IPS-18a (cell line): ENCODE results near the gene TMUB1.

Source experiments
- H3K27ac ChIP-seq: one replicate; pipeline ENCODE4 v1.5.1; 2013; ENCODE audit warnings: low read length
- H3K27me3 ChIP-seq: one replicate; pipeline ENCODE4 v1.6.1; 2013; ENCODE audit warnings: mild to moderate bottlenecking, low read length; ENCODE audit not compliant: control insufficient read depth, insufficient read depth
- H3K36me3 ChIP-seq: one replicate; pipeline ENCODE4 v1.6.1; 2013; ENCODE audit warnings: low read depth, low read length; ENCODE audit not compliant: control insufficient read depth
- H3K4me1 ChIP-seq: one replicate; pipeline ENCODE4 v1.6.1; 2013; ENCODE audit warnings: low read depth, low read length; ENCODE audit not compliant: control insufficient read depth
- H3K4me3 ChIP-seq: one replicate; pipeline ENCODE4 v1.5.1; 2013; ENCODE audit warnings: low read length
- H3K9ac ChIP-seq: one replicate; pipeline ENCODE4 v1.6.1; 2013; ENCODE audit warnings: mild to moderate bottlenecking, low read length, moderate library complexity
- H3K9me3 ChIP-seq: one replicate; pipeline ENCODE4 v1.6.1; 2013; ENCODE audit warnings: low read depth, low read length; ENCODE audit not compliant: control insufficient read depth

Gene TMUB1

DNA sequence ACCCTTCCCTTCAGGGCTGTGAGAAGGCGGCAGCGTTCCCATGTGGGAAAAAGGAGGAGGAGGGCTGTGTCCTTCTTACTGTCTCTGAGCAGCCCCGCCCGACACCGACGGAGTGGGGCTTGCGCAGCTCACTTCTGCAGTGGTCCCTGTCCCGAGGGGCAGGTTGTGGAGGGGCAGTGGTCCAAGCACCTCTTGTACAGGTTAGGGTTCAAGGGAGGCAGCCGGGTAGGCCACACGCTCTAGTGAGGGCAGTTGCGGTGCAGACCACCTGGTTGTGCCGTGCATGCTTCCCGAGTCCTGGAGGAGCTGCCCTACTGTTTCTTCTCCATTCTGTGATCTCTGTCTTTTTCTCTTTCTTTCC is 35.7 kb upstream of the TMUB1 start:
- Histone ChIP-seq H3K9ac (no peak overlapping the region), H3K27me3 (peaks cover 18% of the 10 kb centered on the region), H3K4me3 (no peak overlapping the region), H3K9me3 (no peaks in the 10 kb centered on the region), H3K27ac (no peak overlapping the region), H3K36me3 (peaks cover 7% of the 10 kb centered on the region), H3K4me1 (peaks cover 2% of the 10 kb centered on the region)

DNA sequence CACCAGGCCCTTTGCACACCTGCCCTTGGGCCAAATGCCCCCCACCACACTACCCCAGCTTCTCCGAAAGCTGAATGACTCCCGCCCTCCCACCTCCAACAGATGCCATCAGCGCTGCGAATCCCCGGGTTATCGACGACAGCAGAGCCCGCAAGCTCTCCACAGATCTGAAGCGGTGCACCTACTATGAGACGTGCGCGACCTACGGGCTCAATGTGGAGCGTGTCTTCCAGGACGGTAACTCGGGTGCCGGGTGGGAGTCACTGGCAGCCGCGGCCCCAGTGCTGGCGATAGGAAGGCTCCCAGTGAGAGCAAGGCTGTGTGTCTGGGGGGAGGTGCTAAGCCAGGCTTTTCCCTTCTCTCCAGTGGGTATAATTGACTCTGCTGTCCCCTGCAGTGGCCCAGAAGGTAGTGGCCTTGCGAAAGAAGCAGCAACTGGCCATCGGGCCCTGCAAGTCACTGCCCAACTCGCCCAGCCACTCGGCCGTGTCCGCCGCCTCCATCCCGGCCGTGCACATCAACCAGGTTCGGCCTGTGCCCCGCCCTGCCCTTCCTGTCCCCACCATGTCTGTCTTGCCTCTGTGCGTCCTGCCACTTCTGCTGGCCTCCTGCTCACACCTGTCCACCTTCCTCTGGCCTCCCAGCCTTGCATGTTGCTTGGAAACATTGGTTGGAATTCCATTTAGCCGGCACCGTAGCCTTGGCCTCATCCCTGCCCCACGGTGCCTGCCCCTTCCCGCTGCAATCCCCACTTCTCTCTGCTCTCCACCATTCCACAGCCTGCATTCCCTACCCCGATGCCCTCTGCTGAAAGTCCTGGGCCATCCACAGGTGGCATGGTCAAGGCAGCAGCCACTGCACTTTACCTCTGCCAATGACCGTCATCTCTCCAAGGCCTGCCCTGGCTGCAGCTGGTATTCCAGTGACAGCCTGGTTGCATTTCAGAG is 35.1 kb upstream of the TMUB1 start:
- Histone ChIP-seq H3K27me3 (peaks cover 24% of the 10 kb centered on the region), H3K9me3 (no peaks in the 10 kb centered on the region), H3K27ac (no peak overlapping the region), H3K4me3 (no peak overlapping the region), H3K4me1 (peaks cover 9% of the 10 kb centered on the region), H3K36me3 (peaks cover 7% of the 10 kb centered on the region), H3K9ac (no peak overlapping the region)

DNA sequence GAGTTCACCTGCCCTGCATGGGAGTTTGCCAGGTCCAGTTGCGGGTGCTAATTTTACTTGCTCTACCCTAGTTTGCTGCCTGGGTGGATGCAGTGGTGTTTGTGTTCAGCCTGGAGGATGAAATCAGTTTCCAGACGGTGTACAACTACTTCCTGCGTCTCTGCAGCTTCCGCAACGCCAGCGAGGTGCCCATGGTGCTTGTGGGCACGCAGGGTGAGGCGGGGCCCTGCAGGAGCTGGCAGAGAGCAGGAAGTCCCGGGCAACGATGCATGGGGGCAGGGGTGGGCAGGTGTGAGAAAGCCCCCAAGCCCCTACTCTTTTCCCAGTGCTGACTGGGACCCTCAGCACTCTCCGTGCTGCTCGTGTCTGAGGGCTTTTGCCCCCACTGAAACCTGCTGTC is 34.3 kb upstream of the TMUB1 start:
- no peaks in the 10 kb centered on the region for H3K9me3 ChIP-seq
- H3K27me3 ChIP-seq: peaks cover 24% of the 10 kb centered on the region
- no peak overlapping the region for H3K27ac ChIP-seq
- no peak overlapping the region for H3K4me3 ChIP-seq
- peaks cover 11% of the 10 kb centered on the region for H3K4me1 ChIP-seq
- peaks cover 7% of the 10 kb centered on the region for H3K36me3 ChIP-seq
- no peak overlapping the region for H3K9ac ChIP-seq

DNA sequence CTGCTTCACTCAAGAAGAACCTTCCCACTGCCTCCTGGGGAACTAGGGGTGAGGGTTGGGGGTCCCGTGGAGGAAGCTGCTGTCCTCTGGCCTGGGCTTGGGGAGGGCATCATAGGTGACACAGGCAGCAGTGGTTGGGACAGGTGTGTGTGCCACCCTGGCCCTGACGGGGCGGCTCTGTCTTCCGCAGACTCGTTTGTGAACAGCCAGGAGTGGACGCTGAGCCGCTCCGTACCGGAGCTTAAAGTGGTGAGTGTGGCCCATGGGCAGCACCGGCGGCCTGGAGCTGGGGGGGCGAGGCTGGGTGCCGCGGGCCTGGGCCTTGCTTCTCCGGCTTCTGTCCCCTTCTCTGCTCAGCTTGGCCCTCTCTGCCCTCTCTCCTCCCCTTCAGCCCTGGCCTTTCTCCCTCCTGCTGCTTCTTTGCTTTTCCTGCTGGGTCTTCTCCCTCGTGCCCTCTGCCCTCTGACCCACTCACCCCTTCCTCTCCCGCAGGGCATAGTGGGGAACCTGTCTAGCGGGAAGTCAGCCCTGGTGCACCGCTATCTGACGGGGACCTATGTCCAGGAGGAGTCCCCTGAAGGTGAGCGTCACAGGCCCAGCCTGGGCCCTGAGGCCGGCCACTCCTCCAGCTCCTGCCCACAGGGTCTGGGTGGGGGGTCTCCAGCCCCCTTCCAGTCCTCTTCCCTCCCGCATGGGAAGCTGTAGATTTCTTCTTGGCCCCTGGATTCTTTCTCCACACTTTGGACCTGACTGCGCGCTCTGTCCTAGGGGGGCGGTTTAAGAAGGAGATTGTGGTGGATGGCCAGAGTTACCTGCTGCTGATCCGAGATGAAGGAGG is 33.5 kb upstream of the TMUB1 start:
- Histone ChIP-seq H3K4me1 (peaks cover 11% of the 10 kb centered on the region), H3K27me3 (peaks cover 24% of the 10 kb centered on the region), H3K36me3 (peaks cover 7% of the 10 kb centered on the region), H3K9ac (no peak overlapping the region), H3K4me3 (no peak overlapping the region), H3K27ac (no peak overlapping the region), H3K9me3 (no peaks in the 10 kb centered on the region)

DNA sequence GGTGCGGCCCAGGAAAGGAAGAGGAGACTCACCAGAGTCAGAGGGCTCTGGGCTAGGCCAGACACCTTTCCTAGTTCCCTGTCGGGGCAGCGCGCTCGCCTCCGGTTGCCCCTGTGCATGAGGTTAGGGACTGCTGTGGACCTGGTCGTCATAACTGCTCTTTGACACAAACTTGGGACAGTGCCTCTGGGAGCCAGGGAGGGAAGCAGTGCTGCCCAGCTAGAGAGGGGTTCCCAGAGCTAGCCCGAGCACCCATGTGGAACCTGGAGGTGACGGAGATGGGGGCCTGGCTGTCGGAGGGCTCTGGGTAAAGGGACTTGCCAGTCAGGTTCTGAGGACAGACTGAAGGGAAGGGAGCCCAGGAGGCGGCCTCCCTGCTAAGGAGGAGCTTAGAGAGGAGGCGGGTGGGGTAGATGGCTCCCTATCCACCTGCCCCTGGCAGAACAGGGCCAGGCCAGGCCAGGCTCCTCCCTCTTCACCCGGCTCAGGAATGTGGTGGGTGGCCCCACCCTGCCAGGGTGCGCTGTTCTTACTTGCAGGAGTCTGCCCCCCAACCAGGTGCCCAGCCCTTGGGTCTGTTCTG is 32.6 kb upstream of the TMUB1 start:
- Histone ChIP-seq H3K9ac (no peak overlapping the region), H3K27ac (no peak overlapping the region), H3K27me3 (peaks cover 24% of the 10 kb centered on the region), H3K9me3 (no peaks in the 10 kb centered on the region), H3K36me3 (peaks cover 7% of the 10 kb centered on the region), H3K4me3 (peak overlapping the region; percentile 42), H3K4me1 (peaks cover 11% of the 10 kb centered on the region)

DNA sequence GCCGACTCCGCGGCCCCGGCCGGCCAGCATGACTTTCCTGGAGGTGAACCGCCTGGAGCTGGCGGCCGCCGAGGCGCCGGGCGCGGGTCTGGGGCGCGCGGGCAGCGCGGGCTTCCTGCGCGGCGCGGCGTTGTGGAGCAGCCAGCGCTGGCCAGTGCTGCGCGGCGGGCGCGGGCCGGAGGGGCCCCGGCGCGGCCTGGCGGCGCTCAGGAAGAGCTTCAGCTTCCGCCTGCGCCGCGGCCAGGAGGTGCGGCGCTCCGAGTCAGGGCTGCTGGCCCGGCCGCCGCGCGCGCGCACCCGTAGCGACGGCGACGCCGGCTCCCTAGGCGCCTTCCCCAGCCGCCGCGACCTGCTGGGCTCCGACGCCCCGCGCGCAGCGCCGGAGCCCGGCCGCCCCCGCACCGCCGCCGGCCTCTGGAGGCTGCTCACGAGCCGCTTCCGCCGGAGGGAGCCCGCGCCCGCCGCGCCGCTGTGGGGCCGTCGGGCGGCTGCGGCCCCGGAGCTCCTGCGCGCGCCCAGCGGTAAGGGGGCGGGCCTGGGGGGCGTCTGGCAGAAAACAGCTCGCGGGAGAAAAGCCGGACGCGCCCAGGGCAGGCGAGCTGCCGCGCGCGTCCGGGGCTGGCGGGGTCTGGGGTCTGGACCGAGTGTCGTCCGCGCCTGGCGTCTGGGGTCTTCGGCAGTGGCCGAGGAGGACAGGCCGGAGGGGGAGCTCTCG is 32.0 kb upstream of the TMUB1 start:
- Histone ChIP-seq H3K4me1 (peaks cover 11% of the 10 kb centered on the region), H3K4me3 (peak overlapping the region; percentile 42), H3K27ac (no peak overlapping the region), H3K36me3 (peaks cover 3% of the 10 kb centered on the region), H3K27me3 (peaks cover 24% of the 10 kb centered on the region), H3K9me3 (no peaks in the 10 kb centered on the region), H3K9ac (no peak overlapping the region)

DNA sequence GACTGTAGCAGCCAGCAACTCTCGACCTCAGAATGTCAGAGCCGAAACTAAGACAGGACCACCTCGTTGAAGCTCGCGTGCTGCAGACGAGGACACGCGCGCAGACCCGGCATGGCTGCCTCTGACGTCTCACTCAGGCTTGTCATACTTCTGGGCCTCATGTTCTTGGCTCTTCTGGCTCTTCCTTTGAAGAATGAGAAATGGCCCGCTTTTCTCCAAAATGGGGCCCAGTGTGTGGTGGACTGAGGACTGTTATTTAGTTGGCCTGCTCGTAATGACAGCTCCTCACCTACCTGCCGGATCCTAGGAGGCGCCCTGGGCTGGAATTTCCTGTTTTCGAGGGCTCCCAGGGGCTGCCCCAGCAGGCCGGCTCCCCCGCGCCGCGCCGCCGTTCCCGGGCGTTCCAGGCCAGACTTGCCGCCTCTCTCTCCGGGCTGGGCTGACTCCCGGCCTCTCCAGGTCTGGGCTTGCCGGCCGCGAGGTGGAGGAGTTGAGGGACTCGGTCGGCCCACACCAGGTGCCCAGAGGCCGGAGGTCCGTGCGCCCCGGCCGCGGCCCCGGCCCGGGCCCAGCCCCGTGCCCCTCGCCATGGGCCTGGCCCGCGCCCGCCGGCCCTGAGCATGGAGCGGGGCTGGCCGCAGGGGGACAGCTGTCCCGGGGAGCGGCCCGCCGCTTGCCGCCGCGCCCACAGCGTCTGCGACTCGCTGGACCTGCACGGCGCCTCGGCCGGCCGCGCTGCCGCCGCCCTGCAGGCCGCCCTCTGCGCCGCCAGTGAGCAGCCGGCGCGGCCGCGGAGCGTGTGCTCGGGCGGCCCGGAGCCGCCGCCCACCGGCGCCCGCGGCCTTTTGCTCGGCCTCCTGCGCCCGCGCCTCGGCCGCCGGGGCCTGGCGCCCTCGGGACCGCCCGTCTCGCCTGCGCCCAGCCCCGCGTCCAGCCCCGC is 31.1 kb upstream of the TMUB1 start:
- peaks cover 24% of the 10 kb centered on the region for H3K27me3 ChIP-seq
- H3K4me3 ChIP-seq: peak overlapping the region; percentile 19
- no peak overlapping the region for H3K9ac ChIP-seq
- H3K27ac ChIP-seq: no peak overlapping the region
- H3K36me3 ChIP-seq: no peaks in the 10 kb centered on the region
- peaks cover 11% of the 10 kb centered on the region for H3K4me1 ChIP-seq
- H3K9me3 ChIP-seq: no peaks in the 10 kb centered on the region

DNA sequence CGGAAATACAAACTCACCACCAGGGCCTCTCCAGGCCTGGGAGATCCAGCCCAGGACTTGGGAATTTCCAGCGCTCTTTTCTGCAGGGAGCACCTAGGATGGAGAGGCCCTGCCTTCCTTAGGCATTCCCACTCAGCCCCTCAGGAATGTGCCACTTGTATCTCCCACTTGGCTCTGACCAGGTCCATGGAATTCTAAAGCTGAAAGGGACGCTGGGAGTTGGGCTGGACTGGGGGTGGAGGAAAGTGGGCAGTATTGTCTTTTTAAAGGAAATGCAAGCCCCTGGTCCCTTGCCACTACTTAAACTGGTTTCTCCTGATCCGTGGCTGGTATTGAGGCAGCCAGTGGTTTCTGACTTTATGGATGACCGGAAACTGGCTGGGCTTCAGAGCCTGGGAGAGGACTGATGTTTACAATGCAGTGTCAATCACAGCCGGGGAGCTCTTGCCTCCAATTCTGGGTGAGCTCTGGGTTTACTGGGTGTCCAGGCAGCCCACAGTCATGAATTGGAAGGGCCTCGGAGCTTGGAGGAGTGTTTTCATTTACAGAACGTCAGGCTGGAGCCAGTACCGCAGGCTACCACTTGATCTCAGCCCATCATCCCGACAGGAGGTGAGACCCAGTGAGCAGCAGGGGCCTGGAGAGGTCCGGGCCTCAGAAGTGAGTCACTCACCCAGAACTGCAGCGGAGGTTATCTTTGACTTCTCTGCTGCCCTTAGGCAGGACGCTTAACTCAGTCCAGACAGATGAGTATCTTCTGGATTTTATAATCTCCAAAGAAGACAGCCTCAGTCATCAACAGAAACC is 30.3 kb upstream of the TMUB1 start:
- H3K4me1 ChIP-seq: peaks cover 11% of the 10 kb centered on the region

DNA sequence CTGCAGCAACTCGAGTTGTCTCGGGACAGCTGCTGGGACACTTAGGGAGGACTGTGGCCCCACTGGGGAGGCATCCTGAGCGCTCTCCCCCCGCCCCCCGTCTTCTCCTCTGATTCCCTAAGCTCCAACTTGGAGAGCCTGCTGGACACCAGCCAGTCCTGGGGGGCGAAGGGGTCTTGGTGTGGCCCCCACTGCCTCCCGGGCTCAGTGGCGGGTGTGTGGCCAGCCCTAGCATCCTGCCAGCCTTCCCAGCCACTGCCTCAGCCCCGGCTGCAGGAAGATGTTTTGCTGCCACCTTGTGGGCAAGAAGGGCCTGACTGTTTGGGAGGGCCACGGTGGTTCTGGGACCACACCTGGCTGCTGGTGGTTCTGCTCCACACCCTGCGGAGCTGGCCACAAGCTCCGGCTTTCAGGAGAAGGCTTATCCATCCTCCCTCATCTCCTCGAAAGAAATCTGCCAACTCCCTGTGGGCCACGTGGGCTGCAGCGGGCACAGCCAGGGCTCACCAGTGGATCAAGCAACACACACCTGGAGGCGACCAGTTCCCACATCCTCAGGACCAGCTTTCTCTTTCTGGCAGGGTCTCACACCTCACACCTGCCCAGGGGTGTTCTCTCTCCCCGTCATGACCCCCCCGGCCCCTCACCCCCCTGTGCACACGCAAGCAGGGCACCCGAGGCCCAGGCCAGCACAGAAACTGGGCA is 27.8 kb upstream of the TMUB1 start:
- H3K4me3 ChIP-seq: no peak overlapping the region
- H3K9me3 ChIP-seq: no peaks in the 10 kb centered on the region
- H3K27me3 ChIP-seq: peaks cover 18% of the 10 kb centered on the region
- no peaks in the 10 kb centered on the region for H3K36me3 ChIP-seq
- H3K27ac ChIP-seq: no peak overlapping the region
- peaks cover 11% of the 10 kb centered on the region for H3K4me1 ChIP-seq
- H3K9ac ChIP-seq: no peak overlapping the region

More for the DNA sequence above, 30.3 kb upstream of the TMUB1 start:
- no peaks in the 10 kb centered on the region for H3K36me3 ChIP-seq
- no peak overlapping the region for H3K9ac ChIP-seq
- H3K4me3 ChIP-seq: peak overlapping the region; percentile 19
- H3K27ac ChIP-seq: no peak overlapping the region
- peaks cover 24% of the 10 kb centered on the region for H3K27me3 ChIP-seq
- no peaks in the 10 kb centered on the region for H3K9me3 ChIP-seq
